GM20000 (cell line): Measurements from ENCODE around the gene LRRC23.
"Not testable (repeated sequence)": the region's sequence is repeated elsewhere in the genome, so short reads cannot be mapped to it uniquely, and the experiment has no call there.

Source experiments
- DNase-seq: peaks from one replicate; pipeline ENCODE4 v3.0.0; 2012; ENCODE audit warnings: low spot score
- CTCF ChIP-seq: IDR thresholded peaks from 2 replicates; pipeline ENCODE4 v1.5.1; 2012; ENCODE audit warnings: mild to moderate bottlenecking, control low read depth; ENCODE audit errors: extremely low read depth, missing control alignments

LRRC23 gene

GRCh38 chr12:6863586-6864321 lies 40.9 kb upstream of the LRRC23 start:
- TF ChIP-seq CTCF, result no peak
- DNase-seq, result no peak

GRCh38 chr12:6865307-6865706 lies 39.3 kb upstream of the LRRC23 start:
- not testable (repeated sequence) for DNase-seq

- DNase-seq, result no peak
- no peak for TF ChIP-seq CTCF
These were observed 38.3 kb upstream of the LRRC23 start for GRCh38 chr12:6866163-6866919.

- TF ChIP-seq CTCF, result no peak
- DNase-seq, result no peak
These were observed 37.7 kb upstream of the LRRC23 start for GRCh38 chr12:6866920-6867412.

GRCh38 chr12:6867413-6868210 lies 37.0 kb upstream of the LRRC23 start, which contains the start of gene TPI1:
Gene TPI1, plus strand, starts transcription at chr12:6867531. Its CDS starts 36 bp downstream, at chr12:6867567.
- peak; percentile 95 for DNase-seq
- TF ChIP-seq CTCF, result no peak

GRCh38 chr12:6868211-6869048 lies 36.2 kb upstream of the LRRC23 start:
- TF ChIP-seq CTCF, result no peak

More at GRCh38 chr12:6868211-6869048, 36.2 kb upstream of the LRRC23 start:
- DNase-seq, result no peak
